Middle frontal gyrus (tissue), 1 donor: ENCODE measurements around the gene EID2B.

ENCODE experiments used
- DNase-seq: peaks from one replicate; pipeline ENCODE4 v3.0.0-alpha.2; 2015; ENCODE audit warnings: low spot score; ENCODE audit errors: extremely low spot score

EID2B gene, protein sequence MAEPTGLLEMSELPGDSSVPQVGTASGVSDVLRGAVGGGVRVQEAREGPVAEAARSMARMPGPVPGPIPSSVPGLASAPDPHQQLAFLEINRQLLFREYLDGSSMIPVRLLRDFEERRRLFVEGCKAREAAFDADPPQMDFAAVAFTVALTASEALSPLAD

GRCh38 chr19:39532233-39533002 is at the start of gene EID2B:
Gene EID2B (minus strand): TSS chr19:39532852. CDS start chr19:39532802, 50 bp downstream.
- DNase-seq, result peak; percentile 97

DNA sequence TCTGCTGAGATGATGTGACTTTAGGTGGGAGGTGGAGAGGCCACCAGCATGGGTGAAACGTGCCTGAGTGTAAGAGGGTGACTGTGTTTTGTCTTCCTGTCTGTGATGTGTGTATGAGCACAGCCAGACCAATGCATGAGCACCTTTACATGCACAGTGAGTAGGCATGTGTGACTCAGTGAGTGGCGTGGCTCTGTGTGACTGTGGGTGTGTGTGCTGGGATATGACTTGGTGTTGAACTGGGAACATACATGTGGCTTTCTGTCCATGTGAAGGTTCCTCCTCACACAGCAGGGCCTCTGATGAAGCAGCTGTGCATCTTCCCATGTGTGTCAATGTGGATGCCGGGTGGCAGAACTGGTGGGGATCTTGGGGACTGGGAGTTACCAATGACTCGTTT is 49.8 kb upstream of the EID2B start:
- DNase-seq, result no peak

- DNase-seq, result no peak
Measured at GRCh38 chr19:39568604-39569003, 36.0 kb upstream of the EID2B start.

- no peak for DNase-seq
Measured at GRCh38 chr19:39566064-39566463, 33.4 kb upstream of the EID2B start.

DNA sequence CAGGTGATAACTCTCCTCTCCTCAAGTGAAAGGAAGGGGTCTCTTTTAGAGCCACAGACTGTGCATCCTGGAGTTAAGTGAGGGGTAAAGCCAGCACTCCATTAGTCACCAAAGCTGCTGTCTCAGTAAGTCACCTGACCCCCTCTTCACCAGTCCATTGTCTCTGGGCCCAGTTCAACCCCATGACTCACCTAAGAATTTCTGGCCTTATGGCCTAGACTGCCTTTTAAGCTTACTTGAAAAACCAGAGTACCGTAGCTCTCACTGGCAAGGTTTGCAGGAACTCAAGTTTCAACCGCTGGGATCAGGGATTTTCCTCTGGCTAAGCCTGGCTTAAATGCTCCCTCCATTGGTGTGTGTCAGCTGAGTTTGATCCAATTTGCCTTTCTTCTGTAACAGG is 30.8 kb upstream of the EID2B start:
- no peak for DNase-seq

GRCh38 chr19:39558624-39559117 is 26.0 kb upstream of the EID2B start:
- no peak for DNase-seq

DNA sequence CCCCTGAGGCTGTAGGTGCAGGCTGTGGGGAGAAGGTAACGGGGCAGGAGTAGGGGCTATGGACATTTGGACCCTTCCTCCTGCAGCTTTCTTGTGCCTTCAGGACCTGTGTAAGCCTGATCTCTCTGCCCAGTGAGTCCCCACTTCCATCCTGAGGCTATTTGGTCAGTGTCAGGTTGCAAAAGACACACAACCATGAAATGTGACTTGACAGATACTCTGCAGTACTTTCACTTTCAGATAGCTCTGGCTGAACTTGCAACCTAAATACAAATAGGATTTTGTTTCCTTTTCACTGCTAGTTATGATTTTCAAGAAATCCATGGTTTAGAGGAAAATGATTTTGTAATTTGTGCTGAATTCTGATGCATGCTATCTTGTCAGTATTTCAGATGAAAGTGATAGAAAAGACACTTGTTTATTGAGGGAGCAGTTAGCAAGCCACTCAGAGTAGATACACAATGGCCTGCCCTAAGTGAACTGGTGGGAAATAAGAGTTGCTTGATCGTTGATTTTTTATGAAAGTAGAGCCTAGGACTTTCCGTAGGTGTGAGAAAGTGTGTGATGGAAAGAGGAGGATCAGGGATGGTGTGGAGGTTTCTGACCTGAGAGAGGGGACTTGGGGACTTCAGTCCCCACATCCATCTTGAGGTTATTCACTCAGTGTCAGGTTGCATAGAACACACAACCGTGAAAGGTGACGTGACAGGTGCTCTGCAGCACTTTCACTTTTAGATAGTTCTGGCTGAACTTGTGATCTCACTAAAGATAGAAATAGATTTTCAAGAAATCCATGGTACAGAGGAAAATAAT is 25.4 kb upstream of the EID2B start:
- no peak for DNase-seq

- no peak for DNase-seq
Measured at GRCh38 chr19:39555883-39556282, 23.2 kb upstream of the EID2B start.

DNA sequence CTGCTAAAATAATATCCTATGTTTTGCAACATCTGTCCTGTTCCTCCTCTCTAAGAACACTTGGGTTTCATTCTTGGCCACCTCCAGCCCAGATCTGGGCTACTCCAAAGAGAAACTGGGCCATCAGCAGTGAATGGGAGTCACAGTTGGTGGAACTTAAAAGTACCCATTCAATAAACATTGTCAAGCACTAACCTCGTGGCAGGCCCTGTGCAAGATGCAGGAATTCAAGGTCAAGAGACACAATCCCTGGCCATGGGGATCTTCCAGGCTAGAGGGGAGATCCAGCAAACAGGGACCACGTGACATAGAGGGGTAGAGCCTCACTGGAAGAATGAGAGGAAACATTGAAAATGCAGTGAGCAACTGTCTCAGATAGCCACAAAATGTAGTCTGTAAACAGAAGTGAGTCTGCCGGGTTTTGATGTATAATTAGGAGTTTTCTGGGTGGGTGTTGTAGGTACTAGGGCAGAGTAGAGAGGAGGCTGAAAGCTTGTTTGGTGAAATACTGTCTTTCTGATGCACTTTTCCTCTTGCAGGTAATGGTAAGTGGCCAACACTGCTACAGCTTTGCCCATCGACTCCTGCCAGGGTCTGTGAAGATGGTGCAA is 22.2 kb upstream of the EID2B start:
- DNase-seq, result no peak

GRCh38 chr19:39553082-39553652 is 20.5 kb upstream of the EID2B start:
- DNase-seq, result no peak

DNA sequence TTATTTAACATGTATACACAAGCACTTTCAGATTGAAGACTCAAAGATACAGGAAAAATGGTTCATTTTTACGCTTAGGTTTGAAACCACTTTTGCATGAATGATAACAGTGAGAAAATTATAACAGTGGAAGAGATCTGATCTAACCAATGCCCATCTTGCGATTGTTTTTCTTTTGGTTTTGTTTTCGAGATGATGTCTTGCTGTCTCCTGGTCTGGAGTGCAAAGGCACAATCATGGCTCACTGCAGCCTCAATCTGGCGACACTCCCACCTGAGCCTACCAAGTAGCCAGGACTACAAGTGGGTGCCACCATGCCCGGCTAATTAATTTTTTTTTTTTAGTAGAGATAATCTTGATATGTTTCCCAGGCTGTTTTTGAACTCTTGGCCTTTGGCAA is 17.5 kb upstream of the EID2B start:
- no peak for DNase-seq

- DNase-seq, result no peak
Measured at GRCh38 chr19:39546599-39546998, 13.9 kb upstream of the EID2B start.

DNA sequence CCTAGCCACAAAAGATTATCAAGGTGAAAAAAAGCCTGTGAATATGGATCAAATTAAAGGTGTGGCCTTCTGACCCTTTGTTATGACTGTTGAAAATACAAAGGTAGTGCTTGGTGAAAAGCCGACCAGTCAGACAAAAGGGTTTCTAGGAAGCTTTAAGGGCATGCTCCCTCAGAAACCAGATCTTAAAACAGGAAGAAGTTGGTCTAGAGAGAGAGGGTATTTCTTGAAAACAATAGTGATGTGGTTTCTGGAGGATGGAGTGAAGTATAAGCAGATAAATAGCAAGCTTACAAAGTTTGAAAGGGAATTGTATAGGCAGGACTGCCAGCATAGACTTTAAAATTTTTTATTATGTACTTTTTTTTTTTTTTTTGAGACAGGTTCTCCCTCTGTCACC is 12.3 kb upstream of the EID2B start:
- DNase-seq, result no peak

- no peak for DNase-seq
Measured at GRCh38 chr19:39544226-39544903, 11.7 kb upstream of the EID2B start.

GRCh38 chr19:39543477-39543857 is 10.8 kb upstream of the EID2B start:
- DNase-seq, result no peak

DNA sequence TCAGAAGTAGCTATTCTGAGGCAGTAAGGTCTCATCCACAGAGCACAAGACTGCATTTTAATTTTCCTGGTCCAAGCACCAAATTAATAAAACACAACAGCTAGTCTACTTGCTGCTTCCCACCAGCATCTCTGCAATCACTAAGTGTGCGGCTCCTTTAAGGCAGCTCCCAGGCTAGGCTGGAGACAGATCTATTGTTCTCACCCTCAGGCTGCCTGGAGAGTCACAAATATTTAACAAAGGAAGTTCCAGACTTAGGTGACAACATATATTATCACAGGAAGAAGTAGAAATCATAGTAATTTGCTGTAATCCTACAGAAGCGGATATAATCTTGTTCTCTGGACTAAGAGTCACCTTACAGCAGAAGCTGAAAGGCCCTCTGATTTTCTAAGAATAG is 9.6 kb upstream of the EID2B start:
- no peak for DNase-seq

DNA sequence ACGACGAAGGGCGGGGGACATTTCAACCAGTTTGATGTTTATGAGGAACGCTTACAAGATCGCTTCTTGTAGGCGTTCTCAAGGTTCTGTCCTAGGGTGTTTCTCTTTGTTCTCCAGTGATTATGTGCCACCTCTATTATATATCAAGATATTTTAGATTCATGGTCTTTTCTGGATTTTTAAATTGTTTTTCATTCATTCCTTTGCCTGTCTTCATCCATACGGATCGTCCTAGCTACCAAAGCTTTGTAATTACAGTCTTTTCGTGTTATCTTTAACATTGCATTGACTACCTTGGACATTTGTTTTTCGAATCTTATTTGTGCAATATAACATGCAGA is 7.7 kb upstream of the EID2B start:
- no peak for DNase-seq

DNA sequence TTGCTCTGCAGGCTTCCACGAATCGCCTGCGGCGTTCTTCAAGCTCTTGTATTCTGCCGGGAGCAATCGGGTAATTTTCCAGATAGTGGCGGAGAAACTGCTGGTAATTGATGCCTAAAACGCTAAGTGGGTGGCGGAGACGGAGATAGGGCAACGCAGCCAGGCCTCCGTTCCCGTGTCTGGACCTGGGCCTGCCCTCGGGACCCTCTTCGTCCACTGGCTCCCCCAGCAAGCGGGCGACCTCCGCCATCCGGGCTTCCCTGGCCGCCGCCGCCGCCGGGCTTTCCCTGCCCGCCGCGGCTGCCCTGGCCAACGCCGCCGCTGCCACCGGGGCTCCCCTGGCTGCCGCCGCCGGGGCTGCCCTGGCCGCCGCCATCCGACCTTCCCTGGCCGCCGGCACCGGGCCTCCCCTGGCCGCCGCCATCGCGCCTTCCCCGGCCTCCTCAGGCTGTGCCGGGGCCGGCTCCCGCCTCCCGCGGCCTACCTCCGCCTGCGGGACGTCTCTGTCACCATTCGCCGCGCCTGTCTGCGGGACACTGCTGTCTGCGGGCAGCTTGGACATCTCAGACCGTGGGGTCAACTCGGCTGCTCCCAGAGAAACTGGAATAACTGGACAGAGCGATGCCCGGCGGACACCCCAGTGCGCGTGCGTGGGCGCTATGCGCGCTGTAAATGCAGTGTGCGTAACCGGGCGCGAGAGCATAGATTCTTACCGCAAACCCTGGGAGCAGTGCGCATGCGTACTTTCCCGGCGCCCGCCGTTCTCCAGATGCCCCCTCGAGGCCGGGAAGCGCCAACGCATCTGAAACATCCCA is 7.1 kb upstream of the EID2B start, which contains the start of gene EID2:
TSS of gene EID2 (minus strand) at position 644 of the 815 bp plus-strand sequence. CDS start at position 562, 82 bp downstream.
- DNase-seq, result peak; percentile 91

- DNase-seq, result no peak
Measured at GRCh38 chr19:39539165-39539517, 6.5 kb upstream of the EID2B start.

GRCh38 chr19:39533791-39534190 is 1.1 kb upstream of the EID2B start:
- no peak for DNase-seq
